RWPE2 (cell line): ENCODE measurements around the gene POLD4.
"Not testable (repeated sequence)": the region's sequence is repeated elsewhere in the genome, so short reads cannot be mapped to it uniquely, and the experiment has no call there.

Source experiments
- ATAC-seq: fragments of 200-7000 bp; cut with Tn5 transposase; 3 replicates; pipeline ENCODE4 v1.9.1; 2021; ENCODE audit warnings: low read depth
- DNase-seq: peaks from one replicate; pipeline ENCODE4 v3.0.0-alpha.2; 2020; ENCODE audit warnings: low spot score
- H3K27ac ChIP-seq: fragments of 450-650 bp; 2 replicates; pipeline ENCODE4 v1.5.1; 2017; ENCODE audit warnings: mild to moderate bottlenecking; ENCODE audit not compliant: poor library complexity, severe bottlenecking
- H3K27me3 ChIP-seq: fragments of 250-450 bp; sonication (Bioruptor Pico); 2 replicates; pipeline ENCODE4 v1.5.1; 2021; ENCODE audit warnings: mild to moderate bottlenecking, moderate library complexity; ENCODE audit not compliant: insufficient read depth, poor library complexity, severe bottlenecking
- H3K36me3 ChIP-seq: fragments of 250-450 bp; sonication (Bioruptor Pico); 2 replicates; pipeline ENCODE4 v1.5.1; 2020; ENCODE audit warnings: low read depth, mild to moderate bottlenecking, moderate library complexity
- H3K4me1 ChIP-seq: fragments of 250-450 bp; sonication (Bioruptor Pico); 2 replicates; pipeline ENCODE4 v1.5.1; 2021; ENCODE audit warnings: mild to moderate bottlenecking, moderate library complexity; ENCODE audit not compliant: insufficient read depth, poor library complexity, severe bottlenecking
- H3K4me3 ChIP-seq: fragments of 250-450 bp; sonication (Bioruptor Pico); 2 replicates; pipeline ENCODE4 v1.5.1; 2021; ENCODE audit warnings: mild to moderate bottlenecking, moderate library complexity; ENCODE audit not compliant: severe bottlenecking
- H3K9me3 ChIP-seq: fragments of 250-450 bp; sonication (Bioruptor Pico); 2 replicates; pipeline ENCODE4 v1.5.1; 2021; ENCODE audit warnings: mild to moderate bottlenecking, moderate library complexity; ENCODE audit not compliant: severe bottlenecking
- CTCF ChIP-seq: fragments of 450-650 bp; IDR thresholded peaks from one replicate; pipeline ENCODE4 v1.5.1; 2017; ENCODE audit warnings: mild to moderate bottlenecking, moderate library complexity; ENCODE audit not compliant: poor library complexity, severe bottlenecking

Gene POLD4

GRCh38 chr11:67353317-67354074 lies at the start of gene POLD4:
Gene POLD4 (minus strand): TSS chr11:67353546. CDS start chr11:67353399, 147 bp downstream.
- ATAC-seq: peak; percentile 77
- Histone ChIP-seq H3K27ac (peak within 1 kb of the TSS; percentile 95), H3K36me3 (peaks cover 4% of the 10 kb centered on the region; the same call in 1 of the 2 replicates), H3K4me1 (peaks cover 38% of the 10 kb centered on the region), H3K4me3 (peak within 1 kb of the TSS; percentile 70), H3K27me3 (no peaks in the 10 kb centered on the region), H3K9me3 (no peaks in the 10 kb centered on the region)
- TF ChIP-seq CTCF: no peak
- DNase-seq: peak; percentile 95

- H3K4me3 ChIP-seq, H3K9me3 ChIP-seq, H3K27me3 ChIP-seq, ATAC-seq, H3K4me1 ChIP-seq, H3K27ac ChIP-seq, DNase-seq: not testable (repeated sequence)
- peaks cover 25% of the 10 kb centered on the region for H3K36me3 ChIP-seq
Observed at GRCh38 chr11:67403085-67403484, 49.7 kb upstream of the POLD4 start.

GRCh38 chr11:67402192-67402839 lies 49.0 kb upstream of the POLD4 start:
- peaks cover 33% of the 10 kb centered on the region for H3K36me3 ChIP-seq
- H3K4me1 ChIP-seq, H3K4me3 ChIP-seq, DNase-seq, H3K27me3 ChIP-seq, ATAC-seq, H3K9me3 ChIP-seq: not testable (repeated sequence)
- peak overlapping the region; percentile 80 for H3K27ac ChIP-seq

GRCh38 chr11:67401495-67402191 lies 48.3 kb upstream of the POLD4 start, which contains the start of gene PPP1CA:
Gene PPP1CA (minus strand): TSS chr11:67401858. CDS start chr11:67401782, 76 bp downstream.
- Histone ChIP-seq H3K4me1 (no peaks in the 10 kb centered on the region), H3K36me3 (peaks cover 37% of the 10 kb centered on the region), H3K4me3 (peak within 1 kb of the TSS; percentile 78), H3K27ac (peak within 1 kb of the TSS; percentile 80), H3K27me3 (no peaks in the 10 kb centered on the region), H3K9me3 (no peaks in the 10 kb centered on the region)
- ATAC-seq: peak; percentile 82
- DNase-seq: peak; percentile 86
- peak; percentile 88 for TF ChIP-seq CTCF

GRCh38 chr11:67400942-67401494 lies 47.7 kb upstream of the POLD4 start:
- Histone ChIP-seq H3K27me3 (no peaks in the 10 kb centered on the region), H3K36me3 (peaks cover 41% of the 10 kb centered on the region), H3K27ac (peak overlapping the region; percentile 80), H3K4me1 (no peaks in the 10 kb centered on the region), H3K4me3 (peak overlapping the region; percentile 78), H3K9me3 (no peaks in the 10 kb centered on the region)
- DNase-seq (no peak), ATAC-seq (peak; percentile 7)
- TF ChIP-seq CTCF: no peak
